Measurements from ENCODE around the gene MACROD2. TPM values are rescaled to one million over a fixed set of nuclear protein-coding genes. Genes with fewer than 3 reads are reported as not detected.

MACROD2 gene
- total and polyA plus RNA-seq, 4 donors: 0.66 to 10.5 (median 3.3) TPM

- TF ChIP-seq, protein P1, sequence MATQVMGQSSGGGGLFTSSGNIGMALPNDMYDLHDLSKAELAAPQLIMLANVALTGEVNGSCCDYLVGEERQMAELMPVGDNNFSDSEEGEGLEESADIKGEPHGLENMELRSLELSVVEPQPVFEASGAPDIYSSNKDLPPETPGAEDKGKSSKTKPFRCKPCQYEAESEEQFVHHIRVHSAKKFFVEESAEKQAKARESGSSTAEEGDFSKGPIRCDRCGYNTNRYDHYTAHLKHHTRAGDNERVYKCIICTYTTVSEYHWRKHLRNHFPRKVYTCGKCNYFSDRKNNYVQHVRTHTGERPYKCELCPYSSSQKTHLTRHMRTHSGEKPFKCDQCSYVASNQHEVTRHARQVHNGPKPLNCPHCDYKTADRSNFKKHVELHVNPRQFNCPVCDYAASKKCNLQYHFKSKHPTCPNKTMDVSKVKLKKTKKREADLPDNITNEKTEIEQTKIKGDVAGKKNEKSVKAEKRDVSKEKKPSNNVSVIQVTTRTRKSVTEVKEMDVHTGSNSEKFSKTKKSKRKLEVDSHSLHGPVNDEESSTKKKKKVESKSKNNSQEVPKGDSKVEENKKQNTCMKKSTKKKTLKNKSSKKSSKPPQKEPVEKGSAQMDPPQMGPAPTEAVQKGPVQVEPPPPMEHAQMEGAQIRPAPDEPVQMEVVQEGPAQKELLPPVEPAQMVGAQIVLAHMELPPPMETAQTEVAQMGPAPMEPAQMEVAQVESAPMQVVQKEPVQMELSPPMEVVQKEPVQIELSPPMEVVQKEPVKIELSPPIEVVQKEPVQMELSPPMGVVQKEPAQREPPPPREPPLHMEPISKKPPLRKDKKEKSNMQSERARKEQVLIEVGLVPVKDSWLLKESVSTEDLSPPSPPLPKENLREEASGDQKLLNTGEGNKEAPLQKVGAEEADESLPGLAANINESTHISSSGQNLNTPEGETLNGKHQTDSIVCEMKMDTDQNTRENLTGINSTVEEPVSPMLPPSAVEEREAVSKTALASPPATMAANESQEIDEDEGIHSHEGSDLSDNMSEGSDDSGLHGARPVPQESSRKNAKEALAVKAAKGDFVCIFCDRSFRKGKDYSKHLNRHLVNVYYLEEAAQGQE (IDR thresholded peaks at IDR 0.05): no peak
- TF ChIP-seq CTCF (IDR thresholded peaks at IDR 0.05; ENCODE audit: low read depth, low read length, missing input control) (no peak), RAD21 (IDR thresholded peaks at IDR 0.05) (no peak)
Observed at GRCh38 chr20:15991279-15991678, 1996.0 kb downstream of the MACROD2 start (continued).

- DNase-seq (ENCODE audit: low spot score): no peak
- Histone ChIP-seq H3K9ac (ENCODE audit: low read depth in 1 of 2, low read length in 2 of 2) (no peak overlapping the region), H3K27me3 (ENCODE audit: control insufficient read depth in 4 of 4, insufficient read depth in 4 of 4, low read length in 3 of 4) (no peaks in the 10 kb centered on the region), H3K27ac (ENCODE audit: low read depth in 1 of 2, low read length in 2 of 2) (no peak overlapping the region), H3K4me3 (ENCODE audit: low read depth in 1 of 3, low read length in 3 of 3) (no peak overlapping the region), H3K36me3 (ENCODE audit: control insufficient read depth in 4 of 4, insufficient read depth in 3 of 4, low read depth in 1 of 4, low read length in 3 of 4) (no peaks in the 10 kb centered on the region), H3K4me1 (ENCODE audit: control insufficient read depth in 4 of 4, insufficient read depth in 4 of 4, low read length in 3 of 4) (no peaks in the 10 kb centered on the region), H3K9me3 (ENCODE audit: control insufficient read depth in 4 of 4, low read length in 3 of 4) (peaks cover 0 to 11% (median 3%) of the 10 kb centered on the region in 4 donors)
- 78% methylated on average over 4 of the region's 4 CpGs for WGBS
- TF ChIP-seq, protein P2, sequence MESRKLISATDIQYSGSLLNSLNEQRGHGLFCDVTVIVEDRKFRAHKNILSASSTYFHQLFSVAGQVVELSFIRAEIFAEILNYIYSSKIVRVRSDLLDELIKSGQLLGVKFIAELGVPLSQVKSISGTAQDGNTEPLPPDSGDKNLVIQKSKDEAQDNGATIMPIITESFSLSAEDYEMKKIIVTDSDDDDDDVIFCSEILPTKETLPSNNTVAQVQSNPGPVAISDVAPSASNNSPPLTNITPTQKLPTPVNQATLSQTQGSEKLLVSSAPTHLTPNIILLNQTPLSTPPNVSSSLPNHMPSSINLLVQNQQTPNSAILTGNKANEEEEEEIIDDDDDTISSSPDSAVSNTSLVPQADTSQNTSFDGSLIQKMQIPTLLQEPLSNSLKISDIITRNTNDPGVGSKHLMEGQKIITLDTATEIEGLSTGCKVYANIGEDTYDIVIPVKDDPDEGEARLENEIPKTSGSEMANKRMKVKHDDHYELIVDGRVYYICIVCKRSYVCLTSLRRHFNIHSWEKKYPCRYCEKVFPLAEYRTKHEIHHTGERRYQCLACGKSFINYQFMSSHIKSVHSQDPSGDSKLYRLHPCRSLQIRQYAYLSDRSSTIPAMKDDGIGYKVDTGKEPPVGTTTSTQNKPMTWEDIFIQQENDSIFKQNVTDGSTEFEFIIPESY (IDR thresholded peaks at IDR 0.05): no peak
- TF ChIP-seq MAX (IDR thresholded peaks at IDR 0.05) (no peak), TAF1 (conservative IDR thresholded peaks at IDR 0.05) (no peak), NR2F2 (IDR thresholded peaks at IDR 0.05) (no peak), FOXA1 (IDR thresholded peaks at IDR 0.05) (no peak), SP1 (IDR thresholded peaks at IDR 0.05) (no peak), ATF3 (IDR thresholded peaks at IDR 0.05) (no peak), CTCF (IDR thresholded peaks at IDR 0.05; ENCODE audit: low read depth, low read length, missing input control) (no peak), FOXA2 (IDR thresholded peaks at IDR 0.05) (no peak)
- TF ChIP-seq, protein P1 (IDR thresholded peaks at IDR 0.05): no peak
Observed at GRCh38 chr20:15992564-15992963, 1997.2 kb downstream of the MACROD2 start.

All from liver (tissue), 9 donors.